GM12878 (cell line): ENCODE measurements around the gene OR8A1. TPM values are rescaled to one million over a fixed set of nuclear protein-coding genes. Genes with fewer than 3 reads are reported as not detected.

ENCODE experiments used
- ATAC-seq: fragments of 200-7000 bp; cut with Tn5 transposase; 3 replicates; pipeline ENCODE4 v1.9.1; 2020; ENCODE audit warnings: mild to moderate bottlenecking, moderate library complexity
- BruUV-seq: library from RNA; stranded (reverse); fragments of 400-500 nt; replicated peaks from 2 replicates; lab custom pipeline; 2021; lab: Mats Ljungman, UMichigan
- CTCF ChIA-PET: fragments of 300-600 bp; sonication (Branson Sonifier 250); formaldehyde crosslinking; extraction: SDS; loops from one replicate; lab custom pipeline; 2021; ENCODE audit warnings: inconsistent platforms; lab: Yijun Ruan, JAX
- POLR2A ChIA-PET: fragments of 350-600 bp; formaldehyde crosslinking; extraction: SDS; loops from one replicate; lab custom pipeline; 2021; ENCODE audit warnings: inconsistent platforms; lab: Charles Lee
- RAD21 ChIA-PET: fragments of 300-600 bp; sonication (Branson Sonifier 250); formaldehyde crosslinking; loops from one replicate; lab custom pipeline; 2023; ENCODE audit warnings: antibody characterized with exemption; ENCODE audit not compliant: unreplicated experiment; lab: Charles Lee
- SMC1A ChIA-PET: fragments of 300-600 bp; sonication (Branson Sonifier 250); formaldehyde crosslinking; loops from one replicate; lab custom pipeline; 2023; ENCODE audit not compliant: unreplicated experiment, uncharacterized antibody; lab: Charles Lee
- DNase-seq: peaks from one replicate; pipeline ENCODE4 v3.0.0-alpha.2; 2011; ENCODE audit warnings: low read depth, low spot score
- FAIRE-seq: peaks from 3 replicates; lab custom pipeline; 2011; peaks lifted over from hg19 to GRCh38; lab: Jason Lieb, UNC
- H2AFZ ChIP-seq: 2 replicates; pipeline ENCODE4 v1.6.0; 2011; ENCODE audit warnings: low read depth, low read length, control low read depth; ENCODE audit not compliant: control insufficient read depth
- H3K27ac ChIP-seq: 2 replicates; pipeline ENCODE4 v1.5.1; 2011; ENCODE audit warnings: control low read depth; ENCODE audit not compliant: control insufficient read depth, insufficient read depth
- H3K27me3 ChIP-seq, 2 experiments: replicated peaks in 1 of 2; 2 replicates each; pipeline versions ENCODE4 v1.6.0 to v1.6.1; 2011; ENCODE audit warnings: low read length in 1 of 2; ENCODE audit not compliant: control insufficient read depth in 2 of 2, insufficient read depth in 2 of 2
- H3K36me3 ChIP-seq, 2 experiments: 2 replicates each; pipeline ENCODE4 v1.5.1; 2011; ENCODE audit warnings: low read length in 1 of 2; ENCODE audit not compliant: control insufficient read depth in 2 of 2, insufficient read depth in 2 of 2
- H3K4me1 ChIP-seq: 2 replicates; pipeline ENCODE4 v1.6.1; 2011; ENCODE audit warnings: mild to moderate bottlenecking, low read length, moderate library complexity, mixed read lengths; ENCODE audit not compliant: control insufficient read depth, insufficient read depth
- H3K4me2 ChIP-seq: 2 replicates; pipeline ENCODE4 v1.6.0; 2011; ENCODE audit warnings: control low read depth; ENCODE audit not compliant: control insufficient read depth, insufficient read depth
- H3K4me3 ChIP-seq: fragments of 200-600 bp; sonication (generic); 2 replicates; pipeline ENCODE4 v1.5.1; 2016
- H3K79me2 ChIP-seq: 2 replicates; pipeline ENCODE4 v1.6.0; 2011; ENCODE audit warnings: low read length; ENCODE audit not compliant: control insufficient read depth, insufficient read depth
- H3K9ac ChIP-seq: 2 replicates; pipeline ENCODE4 v1.8.0; 2011; ENCODE audit warnings: low read length, control low read depth, mixed read lengths; ENCODE audit not compliant: control insufficient read depth, insufficient read depth
- H3K9me3 ChIP-seq: replicated peaks from 3 replicates; pipeline ENCODE4 v1.5.1; 2011; ENCODE audit warnings: mild to moderate bottlenecking, low read length; ENCODE audit not compliant: control insufficient read depth, insufficient read depth
- H4K20me1 ChIP-seq: 2 replicates; pipeline ENCODE4 v1.6.0; 2011; ENCODE audit not compliant: control insufficient read depth, insufficient read depth
- CEBPB ChIP-seq, 2 experiments: fragments of 150-350 bp in 1 of 2; IDR thresholded peaks; 2 replicates each; pipeline ENCODE4 v1.6.1; 2012 to 2014; ENCODE audit warnings: low read depth in 2 of 2, low read length in 2 of 2, borderline replicate concordance in 1 of 2, inconsistent platforms in 1 of 2
- CHD4 ChIP-seq: fragments of 200-600 bp; sonication (generic); IDR thresholded peaks from 2 replicates; pipeline ENCODE4 v1.6.1; 2016; ENCODE audit warnings: mild to moderate bottlenecking
- CREM ChIP-seq: IDR thresholded peaks from 2 replicates; pipeline ENCODE4 v1.6.1; 2014; ENCODE audit warnings: antibody characterized with exemption, low read depth
- E4F1 ChIP-seq: fragments of 450-650 bp; IDR thresholded peaks from 2 replicates; pipeline ENCODE4 v1.6.1; 2018; ENCODE audit warnings: borderline replicate concordance, mild to moderate bottlenecking; ENCODE audit not compliant: partially characterized antibody
- EZH2 ChIP-seq: IDR thresholded peaks from 2 replicates; pipeline ENCODE4 v1.6.1; 2012; ENCODE audit warnings: low read depth, mild to moderate bottlenecking, control low read depth, inconsistent platforms, low read length, borderline replicate concordance; ENCODE audit not compliant: control insufficient read depth
- FOS ChIP-seq: IDR thresholded peaks from 3 replicates; pipeline ENCODE4 v1.6.1; 2011; ENCODE audit warnings: borderline replicate concordance; ENCODE audit not compliant: insufficient read length; ENCODE audit errors: extremely low read depth
- FOXM1 ChIP-seq: IDR thresholded peaks from 2 replicates; pipeline ENCODE4 v1.6.1; 2012; ENCODE audit warnings: low read depth, mild to moderate bottlenecking, inconsistent platforms, low read length, moderate library complexity
- IKZF1 ChIP-seq: fragments of 450-650 bp; conservative IDR thresholded peaks from 2 replicates; pipeline ENCODE4 v1.6.1; 2017; ENCODE audit warnings: antibody characterized with exemption, mild to moderate bottlenecking
- IKZF2 ChIP-seq, 2 experiments: fragments of 450-650 bp; IDR thresholded peaks; 2 replicates each; pipeline ENCODE4 v1.6.1; 2017; ENCODE audit warnings: mild to moderate bottlenecking in 2 of 2, moderate library complexity in 2 of 2
- MEF2B ChIP-seq: fragments of 450-650 bp; IDR thresholded peaks from 2 replicates; pipeline ENCODE4 v1.6.1; 2018; ENCODE audit warnings: mild to moderate bottlenecking, moderate library complexity; ENCODE audit not compliant: partially characterized antibody, poor library complexity, severe bottlenecking
- MTA3 ChIP-seq: IDR thresholded peaks from 2 replicates; pipeline ENCODE4 v1.6.1; 2012; ENCODE audit warnings: low read length, inconsistent platforms, borderline replicate concordance
- MXI1 ChIP-seq: fragments of 150-350 bp; IDR thresholded peaks from 2 replicates; pipeline ENCODE4 v1.6.1; 2011; ENCODE audit warnings: low read depth, mild to moderate bottlenecking, inconsistent platforms, low read length, improper control_type of control experiment
- NKRF ChIP-seq: fragments of 450-650 bp; conservative IDR thresholded peaks from 2 replicates; pipeline ENCODE4 v1.6.1; 2017; ENCODE audit warnings: mild to moderate bottlenecking, moderate library complexity
- NR2F1 ChIP-seq: fragments of 450-650 bp; conservative IDR thresholded peaks from 2 replicates; pipeline ENCODE4 v1.6.1; 2017; ENCODE audit warnings: mild to moderate bottlenecking
- TBL1XR1 ChIP-seq: IDR thresholded peaks from 2 replicates; pipeline ENCODE4 v1.6.1; 2012; ENCODE audit warnings: low read depth, low read length, improper control_type of control experiment
- TCF12 ChIP-seq: IDR thresholded peaks from 2 replicates; pipeline ENCODE4 v1.6.1; 2011; ENCODE audit warnings: low read depth, mild to moderate bottlenecking, low read length
- USF1 ChIP-seq: IDR thresholded peaks from 2 replicates; pipeline ENCODE4 v1.6.1; 2011; ENCODE audit warnings: borderline replicate concordance, low read depth, mild to moderate bottlenecking, moderate library complexity, mixed read lengths, low read length; ENCODE audit not compliant: insufficient read depth; ENCODE audit errors: extremely low read length
- ZNF207 ChIP-seq: fragments of 450-650 bp; IDR thresholded peaks from 2 replicates; pipeline ENCODE4 v1.6.1; 2014; ENCODE audit warnings: antibody characterized with exemption, mild to moderate bottlenecking, borderline replicate concordance
- WGBS: methylation state at CpG from one replicate; pipeline ENCODE4 v1.1.6; 2016; ENCODE audit warnings: low lambda C conversion rate; ENCODE audit not compliant: insufficient replicate concordance, insufficient coverage; ENCODE audit errors: missing lambda C conversion rate; 5-methylcytosine and 5-hydroxymethylcytosine counted together
- in situ Hi-C: fragments of 300-500 bp; cut with MboI; formaldehyde crosslinking; loops from 9 replicates; pipeline ENCODE4 v1.14.3; 2018; ENCODE audit warnings: mixed read lengths
- intact Hi-C: fragments of 100-400 bp; cut with micrococcal nuclease; formaldehyde crosslinking; loops from one replicate; pipeline ENCODE4 v1.14.2; 2022; ENCODE audit not compliant: unreplicated experiment
- polyA plus RNA-seq, 11 experiments: library from polyadenylated mRNA; depleted of rRNA in 4 of 11; unstranded in 6 of 11; stranded (reverse) in 5 of 11; fragments of >200 nt; fragmentation: Nextera tagmentation in 4 of 11; fragmentation: Illumina TruSeq in 1 of 11; extraction: Ambion mirVana in 4 of 11; extraction: Trizol in 1 of 11; gene quantifications; 1 replicate in 1 of 11; 2 replicates in 10 of 11; pipeline versions ENCODE4 v1.2.1 to v1.2.3, GENCODE V29; 2011 to 2016; ENCODE audit warnings: inconsistent platforms in 2 of 11, missing spikeins in 2 of 11, low read depth in 1 of 11
- total RNA-seq, 4 experiments: library from RNA; depleted of rRNA in 3 of 4; stranded (reverse); fragments of >200 nt in 3 of 4; fragmentation: Illumina TruSeq in 1 of 4; extraction: Trizol in 1 of 4; gene quantifications; 2 replicates each; pipeline versions ENCODE4 v1.2.1 to v1.2.3, GENCODE V29; 2013 to 2021

OR8A1 gene
- total and polyA plus RNA-seq, 10 of the 15 experiments (the other 5 are each of a cell fraction or from before 2014, with no cell fraction given): not detected

- ChIA-PET RAD21 (no interaction called here), POLR2A (no interaction called here), CTCF (no interaction called here), SMC1A (no interaction called here)
- H3K36me3 ChIP-seq: no peaks in the 10 kb centered on the region
- in situ Hi-C loops: no loop called here
- no peak for ATAC-seq
- no peaks in the 10 kb centered on the region for H4K20me1 ChIP-seq
- BruUV-seq: no TSS peak
- no peaks in the 10 kb centered on the region; a peak in 1 of 4 replicates for H3K27me3 ChIP-seq
- H3K4me3 ChIP-seq: no peak overlapping the region
- H3K4me1 ChIP-seq: no peaks in the 10 kb centered on the region
- H3K27ac ChIP-seq: no peak overlapping the region
- no peak for FAIRE-seq
- no peak for DNase-seq
- no peak overlapping the region for H2AFZ ChIP-seq
- no peaks in the 10 kb centered on the region for H3K9me3 ChIP-seq
- intact Hi-C loops: no loop called here
- no peaks in the 10 kb centered on the region for H3K79me2 ChIP-seq
- WGBS: 16% methylated on average over 4 of the region's 4 CpGs
- H3K9ac ChIP-seq: no peak overlapping the region
- H3K4me2 ChIP-seq: no peak overlapping the region
- no peak for TF ChIP-seq MEF2B
- TF ChIP-seq USF1: no peak
- no peak for TF ChIP-seq MXI1
- no peak for TF ChIP-seq NKRF
- TF ChIP-seq CEBPB (IDR thresholded peaks at IDR 0.05; ENCODE audit: borderline replicate concordance in 1 of 2, low read depth in 2 of 2, low read length in 2 of 2): no peak
- TF ChIP-seq ZNF207: no peak
- no peak for TF ChIP-seq MTA3
- no peak for TF ChIP-seq NR2F1
- TF ChIP-seq CREM: no peak
- no peak for TF ChIP-seq FOXM1
- TF ChIP-seq E4F1: no peak
- TF ChIP-seq IKZF1: no peak
- no peak for TF ChIP-seq CHD4
- no peak for TF ChIP-seq TCF12
- TF ChIP-seq FOS: no peak
- TF ChIP-seq TBL1XR1: no peak
- no peak for TF ChIP-seq EZH2
- TF ChIP-seq IKZF2 (IDR thresholded peaks at IDR 0.05): no peak
These were observed 9.0 kb downstream of the OR8A1 start for GRCh38 chr11:124578761-124579160.
